Skeletal muscle cell (primary cell): ENCODE data around the gene CCT4.
A peak's percentile ranks its signal among the peaks of the same experiment; 100 is the strongest.
"Not testable (repeated sequence)": the region's sequence is repeated elsewhere in the genome, so short reads cannot be mapped to it uniquely, and the experiment has no call there.

Experiments used
- DNase-seq: peaks from one replicate; pipeline ENCODE4 v3.0.0-alpha.2; 2010; ENCODE audit warnings: low read depth
- H3K4me3 ChIP-seq: 2 replicates; pipeline ENCODE4 v1.5.1; 2011; ENCODE audit warnings: low read depth, mild to moderate bottlenecking, control low read depth, low read length, moderate library complexity

CCT4 gene

GRCh38 chr2:61888267-61889055 lies at the start of gene CCT4:
Gene CCT4 (minus strand): TSS chr2:61888656. CDS start chr2:61888507, 149 bp downstream.
- DNase-seq, result peak; percentile 43
- H3K4me3 ChIP-seq, result peak within 1 kb of the TSS; percentile 100

- no peak overlapping the region for H3K4me3 ChIP-seq
- no peak for DNase-seq
Measured at GRCh38 chr2:61937886-61938285, 49.4 kb upstream of the CCT4 start.

GRCh38 chr2:61937098-61937497 lies 48.6 kb upstream of the CCT4 start:
- DNase-seq, result no peak
- no peak overlapping the region for H3K4me3 ChIP-seq

GRCh38 chr2:61928826-61929461 lies 40.5 kb upstream of the CCT4 start:
- no peak overlapping the region for H3K4me3 ChIP-seq
- no peak for DNase-seq

- no peak for DNase-seq
- no peak overlapping the region for H3K4me3 ChIP-seq
Measured at GRCh38 chr2:61926531-61927477, 38.3 kb upstream of the CCT4 start.

GRCh38 chr2:61924895-61925663 lies 36.6 kb upstream of the CCT4 start:
- DNase-seq, result no peak
- no peak overlapping the region for H3K4me3 ChIP-seq

GRCh38 chr2:61922714-61923113 lies 34.3 kb upstream of the CCT4 start:
- DNase-seq, result no peak

GRCh38 chr2:61920548-61920947 lies 32.1 kb upstream of the CCT4 start:
- no peak for DNase-seq

More at GRCh38 chr2:61922714-61923113, 34.3 kb upstream of the CCT4 start:
- H3K4me3 ChIP-seq, result no peak overlapping the region

GRCh38 chr2:61914794-61915193 lies 26.3 kb upstream of the CCT4 start:
- not testable (repeated sequence) for H3K4me3 ChIP-seq, DNase-seq

More at GRCh38 chr2:61920548-61920947, 32.1 kb upstream of the CCT4 start:
- no peak overlapping the region for H3K4me3 ChIP-seq

- DNase-seq, result no peak
- H3K4me3 ChIP-seq, result no peak overlapping the region
Measured at GRCh38 chr2:61911510-61911909, 23.1 kb upstream of the CCT4 start.

- H3K4me3 ChIP-seq, result no peak overlapping the region
- no peak for DNase-seq
Measured at GRCh38 chr2:61910603-61911002, 22.1 kb upstream of the CCT4 start.

- no peak overlapping the region for H3K4me3 ChIP-seq
- no peak for DNase-seq
Measured at GRCh38 chr2:61909116-61909515, 20.7 kb upstream of the CCT4 start.

GRCh38 chr2:61906186-61906470 lies 17.7 kb upstream of the CCT4 start:
- no peak for DNase-seq

GRCh38 chr2:61905372-61906185 lies 17.1 kb upstream of the CCT4 start, which contains the start of gene COMMD1:
Gene COMMD1 (plus strand): TSS chr2:61905674. CDS start chr2:61905679, 5 bp downstream.
- peak within 1 kb of the TSS; percentile 61 for H3K4me3 ChIP-seq
- no peak for DNase-seq

More at GRCh38 chr2:61906186-61906470, 17.7 kb upstream of the CCT4 start:
- H3K4me3 ChIP-seq, result peak overlapping the region; percentile 61

- no peak for DNase-seq
Measured at GRCh38 chr2:61900281-61900680, 11.8 kb upstream of the CCT4 start.

GRCh38 chr2:61898810-61899209 lies 10.4 kb upstream of the CCT4 start:
- no peak overlapping the region for H3K4me3 ChIP-seq
- no peak for DNase-seq

More at GRCh38 chr2:61900281-61900680, 11.8 kb upstream of the CCT4 start:
- no peak overlapping the region for H3K4me3 ChIP-seq

- H3K4me3 ChIP-seq, result peak overlapping the region; percentile 100
- no peak for DNase-seq
Measured at GRCh38 chr2:61887717-61888266, 664 bp downstream of the CCT4 start.
